Measurements from ENCODE around the gene GJB1. TPM values are rescaled to one million over a fixed set of nuclear protein-coding genes. Genes with fewer than 3 reads are reported as not detected.

Gene GJB1
- total RNA-seq, 6 donors from 2014 or later, result 1.4 to 4.0 (median 2.7) TPM; not detected in 3

GRCh38 chrX:71183341-71183740 is 39.7 kb upstream of the GJB1 start:
- H3K4me1 ChIP-seq, result peaks cover 0 to 6% (median 2%) of the 10 kb centered on the region in 4 donors
- no peak overlapping the region for H3K4me3 ChIP-seq
- H3K27me3 ChIP-seq, result no peaks in the 10 kb centered on the region
- TF ChIP-seq POLR2A (IDR thresholded peaks at IDR 0.05), result no peak
- TF ChIP-seq CTCF (IDR thresholded peaks at IDR 0.05), result no peak
- no peak for TF ChIP-seq POLR2AphosphoS5 (IDR thresholded peaks at IDR 0.05)
- TF ChIP-seq EP300 (IDR thresholded peaks at IDR 0.05), result no peak
- H3K27ac ChIP-seq, result no peak overlapping the region
- DNase-seq (no peak), ATAC-seq (ENCODE audit: low FRiP score in 2 of 2) (no peak)
- no peaks in the 10 kb centered on the region for H3K36me3 ChIP-seq
- WGBS, 2 donors, result 42 to 71% methylated on average over 6 of the region's 6 CpGs
- no peaks in the 10 kb centered on the region for H3K9me3 ChIP-seq

DNA sequence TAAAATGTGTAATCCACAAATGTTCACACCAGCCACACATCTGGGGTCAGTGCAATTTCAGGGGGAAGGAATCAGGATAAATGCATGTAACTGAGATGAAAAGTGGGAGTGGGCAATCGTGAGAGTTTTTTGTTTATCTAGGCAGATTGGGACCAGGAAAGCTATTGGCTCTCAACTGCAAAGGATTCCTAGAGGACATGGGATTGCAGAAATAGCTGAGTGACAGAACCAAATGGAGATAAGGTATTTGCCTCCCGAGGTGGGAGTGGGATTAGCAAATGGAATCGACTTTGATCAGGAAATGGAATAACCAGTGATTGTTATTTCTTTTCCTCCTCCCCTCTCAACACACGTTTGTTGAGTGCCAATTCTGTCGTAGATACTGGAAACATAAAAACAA is 38.9 kb upstream of the GJB1 start:
- Histone ChIP-seq H3K4me3 (no peak overlapping the region), H3K27ac (no peak overlapping the region), H3K9me3 (no peaks in the 10 kb centered on the region), H3K4me1 (peaks cover 0 to 6% (median 2%) of the 10 kb centered on the region in 4 donors), H3K27me3 (no peaks in the 10 kb centered on the region), H3K36me3 (no peaks in the 10 kb centered on the region)
- no peak for TF ChIP-seq EP300 (IDR thresholded peaks at IDR 0.05)
- no peak for TF ChIP-seq CTCF (IDR thresholded peaks at IDR 0.05)
- TF ChIP-seq POLR2A (IDR thresholded peaks at IDR 0.05), result no peak
- TF ChIP-seq POLR2AphosphoS5 (IDR thresholded peaks at IDR 0.05), result no peak
- no peak for ATAC-seq (ENCODE audit: low FRiP score in 2 of 2)
- 48 to 51% methylated on average over 5 of the region's 5 CpGs for WGBS, 2 donors
- DNase-seq, result no peak

GRCh38 chrX:71184803-71185495 is 38.1 kb upstream of the GJB1 start:
- Histone ChIP-seq H3K27ac (no peak overlapping the region), H3K4me3 (no peak overlapping the region), H3K36me3 (no peaks in the 10 kb centered on the region), H3K27me3 (no peaks in the 10 kb centered on the region), H3K4me1 (peaks cover 0 to 6% (median 2%) of the 10 kb centered on the region in 4 donors), H3K9me3 (no peaks in the 10 kb centered on the region)
- peak in 1 of 2 donors; percentile 38 for ATAC-seq (ENCODE audit: low FRiP score in 2 of 2)
- no peak for TF ChIP-seq POLR2AphosphoS5 (IDR thresholded peaks at IDR 0.05)
- no peak for TF ChIP-seq EP300 (IDR thresholded peaks at IDR 0.05)
- no peak for TF ChIP-seq POLR2A (IDR thresholded peaks at IDR 0.05)
- no peak for TF ChIP-seq CTCF (IDR thresholded peaks at IDR 0.05)
- 57 to 72% methylated on average over 3 to 4 of the region's 4 CpGs for WGBS, 2 donors
- peak in 1 of 2 donors; percentile 30 for DNase-seq

DNA sequence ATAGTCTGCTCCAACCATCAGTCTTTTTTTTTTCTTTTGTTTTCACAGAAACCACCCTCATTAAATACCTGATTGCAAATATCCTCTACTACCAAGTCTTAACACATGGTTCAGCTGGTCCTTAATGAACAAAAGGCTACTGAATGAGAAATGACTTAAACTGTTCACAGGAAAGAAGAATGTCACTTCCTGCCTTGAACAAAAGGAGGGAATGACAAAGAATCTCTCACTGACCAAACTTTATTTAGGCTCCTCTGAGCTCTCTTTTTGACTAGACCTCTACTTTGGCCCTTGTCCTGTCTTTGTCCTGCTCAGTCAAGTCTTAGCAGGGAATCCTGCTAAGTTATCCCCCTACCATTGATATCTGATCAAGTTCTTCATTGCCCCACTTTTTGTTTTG is 31.8 kb upstream of the GJB1 start:
- H3K27me3 ChIP-seq, result no peaks in the 10 kb centered on the region
- no peak for DNase-seq
- no peaks in the 10 kb centered on the region for H3K4me1 ChIP-seq
- no peak for ATAC-seq (ENCODE audit: low FRiP score in 2 of 2)
- H3K9me3 ChIP-seq, result no peaks in the 10 kb centered on the region
- no peak overlapping the region for H3K27ac ChIP-seq
- H3K36me3 ChIP-seq, result no peaks in the 10 kb centered on the region
- TF ChIP-seq CTCF (IDR thresholded peaks at IDR 0.05) (no peak), POLR2A (IDR thresholded peaks at IDR 0.05) (no peak), EP300 (IDR thresholded peaks at IDR 0.05) (no peak), POLR2AphosphoS5 (IDR thresholded peaks at IDR 0.05) (no peak)
- no peak overlapping the region for H3K4me3 ChIP-seq

Measured in upper lobe of left lung (tissue), 6 donors.